Small intestine (tissue), 7 donors: ENCODE data around the gene PC. TPM values are rescaled to one million over a fixed set of nuclear protein-coding genes. Genes with fewer than 3 reads are reported as not detected.

Experiments
- DNase-seq, 2 donors: peaks; one replicate each; pipeline versions ENCODE4 v3.0.0 to v3.0.0-alpha.2; 2013
- FAIRE-seq: peaks from 2 replicates; lab custom pipeline; 2012; peaks lifted over from hg19 to GRCh38; lab: Jason Lieb, UNC
- H3K27ac ChIP-seq, 3 donors: one replicate each; pipeline ENCODE4 v1.5.1; 2013; ENCODE audit warnings: low read length in 2 of 3, mild to moderate bottlenecking in 2 of 3, control low read depth in 1 of 3, inconsistent platforms in 1 of 3, low read depth in 1 of 3, moderate library complexity in 1 of 3
- H3K27me3 ChIP-seq, 3 donors: one replicate each; pipeline ENCODE4 v1.6.1; 2013; ENCODE audit warnings: low read length in 3 of 3, inconsistent platforms in 1 of 3; ENCODE audit not compliant: control insufficient read depth in 3 of 3, insufficient read depth in 3 of 3
- H3K36me3 ChIP-seq, 3 donors: one replicate each; pipeline ENCODE4 v1.6.1; 2013; ENCODE audit warnings: low read length in 3 of 3, inconsistent platforms in 1 of 3, low read depth in 1 of 3, mild to moderate bottlenecking in 1 of 3, moderate library complexity in 1 of 3; ENCODE audit not compliant: control insufficient read depth in 3 of 3, insufficient read depth in 2 of 3
- H3K4me1 ChIP-seq, 3 donors: one replicate each; pipeline ENCODE4 v1.6.1; 2013; ENCODE audit warnings: low read length in 2 of 3, inconsistent platforms in 1 of 3, low read depth in 1 of 3, mild to moderate bottlenecking in 1 of 3, moderate library complexity in 1 of 3; ENCODE audit not compliant: control insufficient read depth in 3 of 3, insufficient read depth in 2 of 3
- H3K4me3 ChIP-seq, 3 donors: one replicate each; pipeline ENCODE4 v1.5.1; 2013; ENCODE audit warnings: low read length in 3 of 3, control low read depth in 1 of 3, inconsistent platforms in 1 of 3, low read depth in 1 of 3, mild to moderate bottlenecking in 1 of 3, moderate library complexity in 1 of 3
- H3K9me3 ChIP-seq, 2 donors: one replicate each; pipeline ENCODE4 v1.6.1; 2013; ENCODE audit warnings: low read depth in 1 of 2, low read length in 1 of 2; ENCODE audit not compliant: control insufficient read depth in 2 of 2, insufficient read depth in 1 of 2
- WGBS, 3 donors: extraction: QIAGEN DNeasy Blood & Tissue Kit; methylation state at CpG; one replicate each; pipeline ENCODE4 v1.1.7; 2013; 5-methylcytosine and 5-hydroxymethylcytosine counted together
- polyA plus RNA-seq, 4 donors: library from polyadenylated mRNA; stranded (reverse) in 3 of 4; unstranded in 1 of 4; fragments of 200-250 nt in 3 of 4; fragments of 120-200 nt in 1 of 4; gene quantifications; one replicate each; pipeline versions ENCODE4 v1.2.1 to v1.2.3, GENCODE V29; 2013
- donor health status: healthy with polysubstance abuse.
- donor health status: control.
- donor health status: control.
- donor health status: Bipolar disorder and iron deficiency.
- donor health status: healthy.

Gene PC
- polyA plus RNA-seq, 4 donors: 19.9 to 89.5 (median 46.6) TPM

DNA sequence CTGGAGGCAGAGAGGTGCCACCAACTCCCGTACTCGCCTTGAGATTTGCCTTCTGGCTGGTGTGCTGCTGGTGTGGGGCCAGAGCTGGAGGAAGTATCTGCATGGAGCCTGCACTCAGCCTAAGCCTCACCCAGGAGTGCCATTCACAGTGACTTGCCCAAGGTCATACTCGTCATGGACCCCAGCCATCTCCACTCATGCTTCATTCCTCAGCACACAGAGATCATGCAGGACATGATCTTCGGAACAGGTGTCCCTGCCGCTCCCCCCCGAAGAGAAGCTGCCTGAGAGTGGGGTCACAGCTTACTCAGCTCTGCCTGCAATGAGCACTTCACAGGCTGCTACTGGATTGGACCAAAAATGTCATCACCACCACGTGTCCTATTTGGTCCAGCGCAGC lies 49.0 kb downstream of the PC start:
- no peaks in the 10 kb centered on the region for H3K27me3 ChIP-seq
- H3K4me1 ChIP-seq: peaks cover 0 to 5% (median 0%) of the 10 kb centered on the region in 3 donors
- H3K4me3 ChIP-seq: no peak overlapping the region
- no peak overlapping the region for H3K27ac ChIP-seq
- H3K9me3 ChIP-seq: no peaks in the 10 kb centered on the region
- DNase-seq (no peak), FAIRE-seq (no peak)
- H3K36me3 ChIP-seq: no peaks in the 10 kb centered on the region
- WGBS, 3 donors: 86 to 93% (median 91%) methylated on average over 8 of the region's 8 CpGs

DNA sequence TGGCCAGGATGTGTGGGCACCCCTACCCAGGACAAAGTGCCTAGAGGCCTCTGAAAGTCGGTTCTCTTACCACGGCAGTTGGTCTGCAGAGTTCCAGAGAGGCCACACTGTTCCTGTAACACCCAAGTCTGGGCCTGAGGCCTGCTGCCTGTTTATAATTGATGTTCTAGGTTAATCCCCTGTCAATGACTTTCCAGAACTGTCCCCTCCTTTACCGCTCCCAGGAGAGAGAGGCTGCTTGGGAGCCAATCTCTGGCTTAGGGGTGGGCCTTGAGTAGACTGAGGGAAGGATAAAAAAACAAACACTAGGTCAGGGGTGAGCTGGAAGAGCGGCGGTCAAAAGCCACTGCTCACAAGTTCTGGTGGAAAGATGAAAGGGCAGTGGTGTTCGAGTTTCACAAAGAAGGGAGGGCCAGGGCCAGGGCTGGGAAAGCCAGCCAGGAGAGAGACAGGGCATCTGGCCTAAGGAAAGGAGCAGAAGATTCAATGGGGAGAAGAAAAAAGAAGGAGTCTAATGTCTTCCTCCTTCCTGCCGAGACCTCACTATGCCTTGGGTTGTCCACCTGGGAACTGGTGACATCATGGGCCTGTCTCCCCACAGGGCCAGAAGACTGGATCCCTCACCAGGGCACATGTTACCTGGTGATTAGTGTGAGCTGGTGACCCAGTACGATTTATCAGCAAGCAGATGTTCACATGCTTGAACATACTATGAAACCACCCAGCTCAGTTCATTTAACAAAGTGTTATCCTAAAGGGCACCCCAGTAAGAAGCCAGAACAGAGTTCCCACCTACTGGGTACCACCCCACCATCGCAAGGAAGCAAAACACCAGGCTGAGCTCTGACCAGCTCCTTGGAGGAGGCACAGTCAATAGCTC lies 50.2 kb downstream of the PC start:
- WGBS, 3 donors: 83 to 86% (median 86%) methylated on average over 9 of the region's 9 CpGs
- Histone ChIP-seq H3K27ac (no peak overlapping the region), H3K27me3 (no peaks in the 10 kb centered on the region), H3K4me3 (no peak overlapping the region), H3K36me3 (no peaks in the 10 kb centered on the region), H3K9me3 (no peaks in the 10 kb centered on the region), H3K4me1 (peaks cover 0 to 10% (median under 1%) of the 10 kb centered on the region in 3 donors)
- no peak for DNase-seq
- FAIRE-seq: no peak

DNA sequence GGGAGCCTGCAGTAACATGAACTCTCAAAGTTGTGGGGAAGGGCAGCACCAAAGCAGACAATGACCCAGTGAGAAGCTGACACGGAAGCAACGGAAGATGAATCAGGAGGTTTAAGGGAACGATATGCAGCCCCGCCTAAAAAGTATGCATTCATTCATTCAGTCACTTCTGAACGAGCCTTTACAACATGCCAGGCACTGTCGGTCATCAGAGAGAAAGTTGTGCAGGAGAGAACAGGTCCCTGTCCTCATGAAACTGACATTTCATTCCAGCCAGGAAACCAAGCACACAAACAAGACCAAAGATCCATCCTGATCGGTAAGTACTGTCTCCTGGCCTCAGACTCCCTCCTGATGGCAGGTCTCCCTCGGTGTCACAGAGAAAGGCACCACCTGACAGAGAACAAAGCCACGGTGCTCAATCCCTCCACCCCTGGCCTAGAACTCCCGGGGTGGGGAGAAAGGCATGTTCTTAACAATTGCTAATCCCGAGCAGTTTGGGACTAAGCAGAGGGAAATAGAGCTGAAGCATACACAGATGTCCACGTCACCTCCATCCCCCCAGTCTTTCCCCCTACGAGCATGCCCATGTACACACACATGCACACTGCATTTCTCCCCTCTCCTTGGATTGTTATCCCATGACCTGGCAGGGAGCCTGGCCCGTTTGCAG lies 52.0 kb downstream of the PC start:
- no peak for FAIRE-seq

DNA sequence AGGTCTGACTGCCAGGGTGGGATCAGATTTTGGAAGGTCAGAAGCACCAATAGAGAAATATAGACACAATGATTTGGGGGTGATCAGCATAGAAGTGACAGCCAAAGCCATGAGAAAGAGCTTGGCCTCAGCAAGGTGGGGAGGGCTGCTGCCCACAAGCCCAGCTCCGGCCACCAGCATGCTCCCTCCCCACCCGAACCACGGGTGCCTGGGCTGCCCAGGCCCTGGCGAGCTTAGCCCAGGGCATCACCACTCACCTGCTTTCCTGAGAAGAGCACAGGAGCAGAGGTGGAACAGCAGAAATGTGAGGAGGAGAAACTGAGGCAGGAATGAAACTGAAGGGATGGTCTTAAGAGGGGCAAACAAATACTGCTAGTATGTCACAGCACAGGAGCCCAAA lies 52.6 kb downstream of the PC start:
- WGBS, 3 donors: 83 to 93% (median 92%) methylated on average over 4 of the region's 4 CpGs
- Histone ChIP-seq H3K4me1 (peaks cover 0 to 13% (median 1%) of the 10 kb centered on the region in 3 donors), H3K27me3 (no peaks in the 10 kb centered on the region), H3K4me3 (no peak overlapping the region), H3K27ac (no peak overlapping the region), H3K9me3 (no peaks in the 10 kb centered on the region), H3K36me3 (no peaks in the 10 kb centered on the region)
- no peak for DNase-seq
- no peak for FAIRE-seq

More for the DNA sequence above, 52.0 kb downstream of the PC start:
- Histone ChIP-seq H3K4me1 (peaks cover 0 to 13% (median 1%) of the 10 kb centered on the region in 3 donors), H3K27me3 (no peaks in the 10 kb centered on the region), H3K9me3 (no peaks in the 10 kb centered on the region), H3K36me3 (no peaks in the 10 kb centered on the region), H3K27ac (no peak overlapping the region), H3K4me3 (no peak overlapping the region)
- no peak for DNase-seq
- WGBS, 3 donors: 70 to 75% (median 70%) methylated on average over 14 of the region's 14 CpGs

DNA sequence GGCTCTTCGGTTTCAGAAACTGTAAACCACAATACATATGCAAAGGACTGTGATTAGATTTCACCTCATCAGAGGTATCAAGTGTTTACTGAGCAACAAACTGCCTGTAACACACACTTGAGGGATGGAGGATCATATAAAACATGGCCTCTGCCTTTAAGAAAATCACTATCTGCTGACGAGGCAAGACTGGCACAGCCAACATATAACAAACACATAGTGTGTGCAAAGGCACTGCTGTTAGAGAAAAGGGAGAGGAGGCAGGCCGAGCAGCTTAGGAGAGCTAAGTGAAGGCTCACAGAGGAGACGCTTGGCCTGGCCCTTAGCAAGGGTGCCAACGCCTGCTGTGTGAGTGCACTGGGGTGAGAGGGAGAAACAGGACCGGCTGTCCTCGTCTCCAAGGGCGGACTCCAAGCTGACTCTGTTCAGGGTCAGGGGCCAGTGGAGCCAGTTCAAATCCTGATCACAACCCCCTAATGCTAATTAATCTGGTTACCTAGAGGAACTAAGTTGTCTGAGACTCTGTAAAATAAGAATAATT lies 53.1 kb downstream of the PC start:
- Histone ChIP-seq H3K27ac (no peak overlapping the region), H3K9me3 (no peaks in the 10 kb centered on the region), H3K4me3 (no peak overlapping the region), H3K36me3 (no peaks in the 10 kb centered on the region), H3K27me3 (no peaks in the 10 kb centered on the region), H3K4me1 (peaks cover 0 to 13% (median 1%) of the 10 kb centered on the region in 3 donors)
- WGBS, 3 donors: 83 to 89% (median 86%) methylated on average over 8 of the region's 8 CpGs
- no peak for DNase-seq
- FAIRE-seq: no peak

DNA sequence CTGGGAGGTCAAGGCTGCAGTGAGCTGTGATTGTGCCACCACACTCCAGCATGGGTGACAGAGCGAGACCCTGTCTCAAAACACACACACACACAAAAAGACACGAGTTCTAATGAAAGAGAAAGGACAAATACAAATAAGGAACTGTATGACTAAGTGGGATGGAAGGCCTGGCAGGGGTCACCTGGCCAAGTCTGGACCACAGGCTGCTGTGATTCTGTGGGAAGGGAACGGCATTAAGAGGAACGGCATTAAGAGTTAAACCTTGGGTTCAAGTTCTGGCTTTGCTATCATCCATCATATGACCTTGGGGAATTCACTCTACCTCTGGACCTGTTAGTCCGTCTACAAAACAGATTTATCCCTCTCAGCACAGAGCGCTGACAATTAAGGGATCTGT lies 53.6 kb downstream of the PC start:
- no peaks in the 10 kb centered on the region for H3K27me3 ChIP-seq
- peaks cover 0 to 13% (median 1%) of the 10 kb centered on the region in 3 donors for H3K4me1 ChIP-seq
- DNase-seq: no peak
- 89 to 91% (median 90%) methylated on average over 6 of the region's 6 CpGs for WGBS, 3 donors
- H3K36me3 ChIP-seq: no peaks in the 10 kb centered on the region
- H3K9me3 ChIP-seq: no peaks in the 10 kb centered on the region
- no peak overlapping the region for H3K4me3 ChIP-seq
- no peak for FAIRE-seq
- H3K27ac ChIP-seq: peak overlapping the region in 2 of 3 donors; percentile 24 to 47

DNA sequence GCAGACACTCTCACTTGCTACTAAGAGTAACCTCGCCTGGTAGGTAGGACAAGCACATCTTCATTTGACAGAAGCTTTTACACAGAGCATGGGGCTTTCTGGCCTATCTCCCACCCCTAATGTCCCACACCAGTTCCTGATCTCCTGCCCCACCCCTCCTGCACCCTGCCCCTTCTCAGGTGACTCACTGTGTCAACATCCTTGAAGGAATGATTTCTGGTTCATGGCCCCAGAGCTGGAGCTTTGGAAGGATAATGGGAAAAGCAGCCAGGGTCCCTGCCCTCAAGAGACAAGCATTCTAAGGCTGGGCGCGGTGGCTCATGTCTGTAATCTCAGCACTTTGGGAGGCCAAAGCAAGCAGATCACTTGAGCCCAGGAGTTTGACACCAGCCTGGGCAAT lies 54.1 kb downstream of the PC start:
- FAIRE-seq (no peak), DNase-seq (peak; percentile 63 to 86)

DNA sequence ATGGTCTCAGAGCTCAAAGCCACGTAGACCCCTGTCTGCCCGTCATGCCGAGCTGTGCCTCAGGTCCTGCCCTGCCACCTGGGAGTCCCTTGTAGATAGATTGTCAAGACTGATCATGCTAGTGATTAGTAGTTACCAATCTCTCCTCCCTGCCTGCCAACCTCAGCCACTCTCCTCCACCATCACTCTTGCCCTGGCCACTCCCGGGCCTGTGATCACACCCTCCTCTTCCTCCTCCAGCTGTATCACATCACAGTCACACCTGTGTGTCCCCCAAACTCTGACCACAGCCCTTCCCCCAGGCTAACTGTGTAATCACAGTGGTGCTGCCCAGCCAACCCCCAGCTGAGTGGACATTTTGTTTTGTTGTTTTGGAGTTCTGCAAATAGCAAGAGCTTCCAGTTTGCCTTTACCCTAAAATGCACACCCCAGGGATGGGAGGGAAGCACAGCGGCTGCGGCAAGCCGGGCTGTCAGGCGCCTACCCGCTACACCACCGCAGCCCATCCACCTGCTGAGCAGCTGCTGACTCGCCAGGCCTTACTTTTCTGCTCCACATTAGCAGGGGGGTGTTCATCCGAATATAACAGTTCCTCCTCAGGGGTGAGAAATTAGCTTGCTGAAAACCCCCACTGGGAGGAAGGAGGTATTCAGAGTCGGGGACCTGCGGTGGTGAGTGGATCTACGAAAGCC lies 55.6 kb downstream of the PC start:
- Histone ChIP-seq H3K36me3 (no peaks in the 10 kb centered on the region), H3K4me1 (peaks cover 0 to 8% (median 1%) of the 10 kb centered on the region in 3 donors), H3K4me3 (no peak overlapping the region), H3K27ac (peak overlapping the region in 1 of 3 donors; percentile 23), H3K27me3 (no peaks in the 10 kb centered on the region), H3K9me3 (no peaks in the 10 kb centered on the region)
- DNase-seq (no peak), FAIRE-seq (no peak)
- 89 to 91% (median 90%) methylated on average over 15 of the region's 15 CpGs for WGBS, 3 donors

More for the DNA sequence above, 54.1 kb downstream of the PC start:
- Histone ChIP-seq H3K27ac (peak overlapping the region in 2 of 3 donors; percentile 24 to 47), H3K36me3 (no peaks in the 10 kb centered on the region), H3K4me1 (peaks cover 0 to 13% (median 1%) of the 10 kb centered on the region in 3 donors), H3K27me3 (no peaks in the 10 kb centered on the region), H3K9me3 (no peaks in the 10 kb centered on the region), H3K4me3 (no peak overlapping the region)
- WGBS, 3 donors: 84 to 90% (median 90%) methylated on average over 3 of the region's 3 CpGs
